HG02623 (cell line): Measurements from ENCODE around the gene SUMO1.

ENCODE experiments used
- ATAC-seq: cut with Tn5 transposase; IDR thresholded peaks from one replicate; pipeline ENCODE4 v1.9.1; 2021; ENCODE audit warnings: moderate library complexity; ENCODE audit not compliant: unreplicated experiment

SUMO1 gene

DNA sequence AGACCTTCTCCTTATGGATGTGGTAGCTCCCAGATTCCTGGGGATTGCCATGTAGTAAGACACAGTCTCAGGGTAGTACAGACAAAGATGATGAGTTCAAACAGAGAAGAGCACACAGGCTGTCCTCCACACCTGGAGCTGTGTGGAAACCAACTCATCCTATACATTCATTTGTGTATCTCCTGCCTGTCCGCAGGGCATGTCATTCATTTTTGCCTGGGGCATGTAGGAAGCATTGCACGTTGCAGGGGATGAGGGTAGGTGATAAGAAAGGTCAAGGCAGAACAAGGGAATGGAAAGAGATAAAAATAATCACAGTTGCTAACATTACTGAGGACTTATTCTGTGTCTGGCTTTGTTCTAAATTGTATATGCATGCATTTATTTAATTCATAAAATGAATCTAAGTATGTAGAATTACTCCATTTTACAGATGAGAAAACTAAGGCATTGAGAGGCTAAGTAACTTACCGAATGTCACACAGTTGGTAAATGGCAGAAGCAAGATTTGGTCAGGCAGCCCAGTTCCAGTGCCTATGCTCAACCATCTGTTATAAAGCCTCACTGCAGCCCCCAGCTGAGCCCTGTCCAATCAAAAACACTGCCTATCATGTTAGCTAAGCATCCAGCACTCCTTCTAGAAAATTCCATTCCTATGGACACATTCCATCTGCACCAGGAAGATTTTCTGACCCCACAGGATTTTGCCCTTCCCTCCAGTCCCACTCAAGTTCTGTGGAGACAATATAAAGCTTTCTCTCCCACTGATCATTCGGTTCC, 81.0 kb downstream of the SUMO1 start:
- ATAC-seq, result no peak
